Measurements from ENCODE around the gene COL21A1. TPM values are rescaled to one million over a fixed set of nuclear protein-coding genes. Genes with fewer than 3 reads are reported as not detected.

Gene COL21A1
- total RNA-seq, 1 experiment from 2014 or later: 1.8 TPM

GRCh38 chr6:56160489-56160888 lies 86.9 kb downstream of the COL21A1 start:
- Histone ChIP-seq H3T11ph (ENCODE audit: low read length) (no peak overlapping the region), H3K9ac (ENCODE audit: extremely low read depth, insufficient read length, low read length) (no peak overlapping the region), H2BK120ac (ENCODE audit: low read depth, low read length, poor library complexity, severe bottlenecking) (no peak overlapping the region), H2AFZ (ENCODE audit: low read length) (no peak overlapping the region), H2BK5ac (ENCODE audit: insufficient read length, low read length) (no peak overlapping the region), H2BK12ac (ENCODE audit: insufficient read length, low read depth, low read length) (no peak overlapping the region), H3K23ac (ENCODE audit: insufficient read length, low read depth, low read length) (no peak overlapping the region), H4K8ac (replicated peaks; ENCODE audit: insufficient read length, low read depth, low read length) (no peak overlapping the region), H3K18ac (ENCODE audit: insufficient read length, low read depth, low read length) (no peak overlapping the region), H4K20me1 (ENCODE audit: control insufficient read depth, insufficient read depth, insufficient read length) (no peaks in the 10 kb centered on the region), H4K91ac (ENCODE audit: insufficient read length, low read depth, low read length) (no peak overlapping the region), H3K56ac (ENCODE audit: insufficient read length, low read depth, low read length) (no peak overlapping the region), H3K9me3 (ENCODE audit: control insufficient read depth, low read depth, low read length) (no peaks in the 10 kb centered on the region), H3K4ac (ENCODE audit: low read depth, low read length) (no peak overlapping the region), H3K23me2 (ENCODE audit: insufficient read length, low read depth, low read length, poor library complexity, severe bottlenecking) (no peaks in the 10 kb centered on the region), H2AK5ac (ENCODE audit: insufficient read length, low read length) (no peak overlapping the region), H2BK15ac (ENCODE audit: low read depth, low read length) (no peak overlapping the region), H3K4me1 (ENCODE audit: insufficient read depth, low read length) (no peaks in the 10 kb centered on the region), H2BK20ac (ENCODE audit: low read depth, low read length, poor library complexity, severe bottlenecking) (no peak overlapping the region), H3K79me1 (ENCODE audit: insufficient read depth, low read depth, low read length, poor library complexity, severe bottlenecking) (no peaks in the 10 kb centered on the region), H3K27ac (ENCODE audit: insufficient read length, low read depth, low read length) (no peak overlapping the region), H4K5ac (ENCODE audit: insufficient read length, low read depth, low read length) (no peak overlapping the region), H3K14ac (ENCODE audit: insufficient read depth, low read length) (no peak overlapping the region), H3K79me2 (ENCODE audit: insufficient read depth, low read length) (no peaks in the 10 kb centered on the region), H3K4me2 (ENCODE audit: insufficient read depth, insufficient read length, low read length) (no peak overlapping the region), H3K27me3 (ENCODE audit: insufficient read depth, low read length) (no peaks in the 10 kb centered on the region)
- no peak overlapping the region for H3K27ac Mint-ChIP-seq
- H3K4me1 Mint-ChIP-seq: no peaks in the 10 kb centered on the region; a peak in 1 of 4 replicates
- no peaks in the 10 kb centered on the region for H3K27me3 Mint-ChIP-seq (ENCODE audit: low read depth)
- no peaks in the 10 kb centered on the region for H3K9me3 Mint-ChIP-seq
- TF ChIP-seq CTCF (conservative IDR thresholded peaks at IDR 0.05): no peak
- DNase-seq: no peak
- H3K4me3 Mint-ChIP-seq: no peak overlapping the region
- no CpG with 5 or more reads among the region's 2 CpGs for WGBS (ENCODE audit: extremely low coverage, insufficient read length, low lambda C conversion rate)
- H3K36me3 Mint-ChIP-seq (ENCODE audit: insufficient read depth in 1 of 3, low read depth in 3 of 3): no peaks in the 10 kb centered on the region
